Measurements from ENCODE around the gene GALNT10.

GALNT10 gene

DNA sequence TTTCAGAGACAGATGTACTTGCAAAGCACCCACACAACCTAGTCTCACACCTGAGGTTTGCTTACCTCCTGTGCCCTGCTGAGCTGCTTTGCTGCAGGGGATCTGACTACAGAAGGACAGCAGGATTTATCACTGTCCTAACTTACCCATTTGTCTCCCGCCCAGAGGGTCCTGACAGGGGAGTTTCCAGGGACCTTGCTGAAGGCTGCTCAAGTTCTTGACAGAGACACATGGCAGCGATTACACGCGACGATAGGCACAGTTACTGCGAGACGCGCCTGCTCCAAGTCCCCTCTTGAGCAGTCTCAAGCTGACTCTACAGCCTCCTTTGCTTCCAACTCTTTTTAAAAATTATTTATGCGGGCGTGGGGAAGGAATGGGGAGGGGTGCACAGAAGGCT, 24.6 kb upstream of the GALNT10 start:
- no peak overlapping the region for H3K4me2 ChIP-seq (ENCODE audit: insufficient read depth, low read length)
- no peak overlapping the region for H3K9ac ChIP-seq (ENCODE audit: low read depth, low read length)
- H3K79me2 ChIP-seq (ENCODE audit: insufficient read depth, low read length) = no peaks in the 10 kb centered on the region
- H3K4me1 ChIP-seq (ENCODE audit: insufficient read depth, low read length) = no peaks in the 10 kb centered on the region
- DNase-seq (no peak), ATAC-seq (ENCODE audit: insufficient read depth, low read depth) (no peak)
- peaks cover 24% of the 10 kb centered on the region for H3K27me3 ChIP-seq (ENCODE audit: insufficient read depth, low read length, poor library complexity)
- no peak overlapping the region for H3K27ac ChIP-seq (ENCODE audit: low read length)
- no peak overlapping the region for H2AFZ ChIP-seq (ENCODE audit: low read depth, low read length)
- no peaks in the 10 kb centered on the region for H4K20me1 ChIP-seq (ENCODE audit: insufficient read depth, low read length)
- no peaks in the 10 kb centered on the region for H3K9me3 ChIP-seq (ENCODE audit: insufficient read depth, low read length, severe bottlenecking)
- no peak overlapping the region for H3K4me3 ChIP-seq (ENCODE audit: low read depth in 1 of 2, low read length in 2 of 2)
- no peaks in the 10 kb centered on the region for H3K36me3 ChIP-seq (ENCODE audit: insufficient read depth, low read length)
- TF ChIP-seq, protein P1, sequence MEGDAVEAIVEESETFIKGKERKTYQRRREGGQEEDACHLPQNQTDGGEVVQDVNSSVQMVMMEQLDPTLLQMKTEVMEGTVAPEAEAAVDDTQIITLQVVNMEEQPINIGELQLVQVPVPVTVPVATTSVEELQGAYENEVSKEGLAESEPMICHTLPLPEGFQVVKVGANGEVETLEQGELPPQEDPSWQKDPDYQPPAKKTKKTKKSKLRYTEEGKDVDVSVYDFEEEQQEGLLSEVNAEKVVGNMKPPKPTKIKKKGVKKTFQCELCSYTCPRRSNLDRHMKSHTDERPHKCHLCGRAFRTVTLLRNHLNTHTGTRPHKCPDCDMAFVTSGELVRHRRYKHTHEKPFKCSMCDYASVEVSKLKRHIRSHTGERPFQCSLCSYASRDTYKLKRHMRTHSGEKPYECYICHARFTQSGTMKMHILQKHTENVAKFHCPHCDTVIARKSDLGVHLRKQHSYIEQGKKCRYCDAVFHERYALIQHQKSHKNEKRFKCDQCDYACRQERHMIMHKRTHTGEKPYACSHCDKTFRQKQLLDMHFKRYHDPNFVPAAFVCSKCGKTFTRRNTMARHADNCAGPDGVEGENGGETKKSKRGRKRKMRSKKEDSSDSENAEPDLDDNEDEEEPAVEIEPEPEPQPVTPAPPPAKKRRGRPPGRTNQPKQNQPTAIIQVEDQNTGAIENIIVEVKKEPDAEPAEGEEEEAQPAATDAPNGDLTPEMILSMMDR (IDR thresholded peaks at IDR 0.05; ENCODE audit: borderline replicate concordance, extremely low read depth, low read length, poor library complexity, severe bottlenecking) = no peak
- no peak for TF ChIP-seq EZH2 (IDR thresholded peaks at IDR 0.05; ENCODE audit: borderline replicate concordance, low read depth, low read length, severe bottlenecking)

DNA sequence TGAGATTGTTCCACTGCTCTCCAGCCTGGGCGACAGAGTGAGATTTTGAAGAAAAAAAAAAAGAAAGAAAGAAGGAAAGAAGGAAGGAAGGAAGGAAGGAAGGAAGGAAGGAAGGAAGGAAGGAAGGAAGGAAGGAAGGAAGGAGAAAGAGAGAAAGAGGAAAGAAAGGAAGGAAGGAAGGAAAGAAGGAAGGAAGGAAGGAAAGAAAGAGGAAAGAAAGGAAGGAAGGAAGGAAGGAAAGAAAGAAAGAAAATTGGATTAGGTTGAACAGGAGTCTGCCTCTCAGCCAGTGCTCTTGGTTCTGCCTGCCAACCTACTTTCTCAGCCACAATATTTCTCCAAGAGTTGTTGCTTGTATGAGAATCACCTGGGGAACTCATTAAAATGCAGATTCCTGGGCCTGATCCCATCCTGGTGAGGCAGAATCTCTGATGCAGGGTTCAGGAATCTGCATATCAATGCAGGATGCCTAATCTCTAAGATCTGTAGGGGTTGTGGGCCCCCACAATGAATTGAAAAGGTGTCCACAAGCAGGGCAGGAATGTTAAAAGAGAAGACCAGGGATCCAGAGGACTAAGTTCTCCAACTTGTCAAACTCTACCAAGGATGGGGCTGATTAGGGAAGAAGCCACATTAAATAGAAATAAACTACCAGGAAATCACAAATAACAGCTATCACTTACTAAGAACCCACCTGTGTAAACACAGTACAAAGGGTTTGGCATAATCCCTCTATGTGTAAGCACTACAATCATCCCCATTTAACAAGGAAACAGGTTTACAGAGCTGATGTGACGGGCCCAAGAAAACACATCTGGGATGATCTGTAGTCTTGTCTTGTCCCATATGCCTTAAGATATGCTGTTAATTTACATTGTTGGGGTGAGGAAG, 23.4 kb upstream of the GALNT10 start:
- Histone ChIP-seq H4K20me1 (ENCODE audit: insufficient read depth, low read length) (no peaks in the 10 kb centered on the region), H2AFZ (ENCODE audit: low read depth, low read length) (no peak overlapping the region), H3K4me3 (ENCODE audit: low read depth in 1 of 2, low read length in 2 of 2) (no peak overlapping the region), H3K79me2 (ENCODE audit: insufficient read depth, low read length) (no peaks in the 10 kb centered on the region), H3K4me2 (ENCODE audit: insufficient read depth, low read length) (no peak overlapping the region), H3K36me3 (ENCODE audit: insufficient read depth, low read length) (no peaks in the 10 kb centered on the region), H3K9ac (ENCODE audit: low read depth, low read length) (no peak overlapping the region), H3K27me3 (ENCODE audit: insufficient read depth, low read length, poor library complexity) (peaks cover 21% of the 10 kb centered on the region), H3K4me1 (ENCODE audit: insufficient read depth, low read length) (no peaks in the 10 kb centered on the region), H3K9me3 (ENCODE audit: insufficient read depth, low read length, severe bottlenecking) (no peaks in the 10 kb centered on the region), H3K27ac (ENCODE audit: low read length) (no peak overlapping the region)
- ATAC-seq (ENCODE audit: insufficient read depth, low read depth) (no peak), DNase-seq (no peak)
- no peak for TF ChIP-seq EZH2 (IDR thresholded peaks at IDR 0.05; ENCODE audit: borderline replicate concordance, low read depth, low read length, severe bottlenecking)
- TF ChIP-seq, protein P1 (IDR thresholded peaks at IDR 0.05; ENCODE audit: borderline replicate concordance, extremely low read depth, low read length, poor library complexity, severe bottlenecking) = no peak

DNA sequence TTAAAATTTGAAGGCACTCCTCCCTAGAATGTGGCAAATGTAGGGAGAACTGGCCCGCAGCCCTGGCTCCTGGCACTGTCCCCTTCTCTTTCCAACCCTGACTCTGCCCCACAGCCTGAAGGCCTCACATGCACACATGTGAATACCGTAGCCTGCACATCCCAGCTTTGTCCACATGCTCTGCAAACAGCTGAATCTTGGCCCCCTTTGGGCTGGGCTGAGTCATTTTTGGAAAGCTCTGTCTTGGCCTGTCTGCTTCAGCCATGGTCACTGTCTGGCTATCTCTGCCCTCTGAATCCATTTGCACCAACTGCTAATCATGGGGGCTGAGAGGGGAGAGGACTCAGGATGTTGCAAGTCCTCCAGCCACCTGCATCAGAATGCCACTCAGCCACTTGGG, 22.1 kb upstream of the GALNT10 start:
- Histone ChIP-seq H3K79me2 (ENCODE audit: insufficient read depth, low read length) (no peaks in the 10 kb centered on the region), H4K20me1 (ENCODE audit: insufficient read depth, low read length) (no peaks in the 10 kb centered on the region), H3K27me3 (ENCODE audit: insufficient read depth, low read length, poor library complexity) (peaks cover 15% of the 10 kb centered on the region), H3K4me1 (ENCODE audit: insufficient read depth, low read length) (no peaks in the 10 kb centered on the region), H3K4me2 (ENCODE audit: insufficient read depth, low read length) (no peak overlapping the region), H3K27ac (ENCODE audit: low read length) (no peak overlapping the region), H3K9ac (ENCODE audit: low read depth, low read length) (no peak overlapping the region), H3K4me3 (ENCODE audit: low read depth in 1 of 2, low read length in 2 of 2) (no peak overlapping the region), H2AFZ (ENCODE audit: low read depth, low read length) (no peak overlapping the region), H3K9me3 (ENCODE audit: insufficient read depth, low read length, severe bottlenecking) (no peaks in the 10 kb centered on the region), H3K36me3 (ENCODE audit: insufficient read depth, low read length) (no peaks in the 10 kb centered on the region)
- ATAC-seq (ENCODE audit: insufficient read depth, low read depth) = no peak
- TF ChIP-seq EZH2 (IDR thresholded peaks at IDR 0.05; ENCODE audit: borderline replicate concordance, low read depth, low read length, severe bottlenecking) = no peak
- TF ChIP-seq, protein P1 (IDR thresholded peaks at IDR 0.05; ENCODE audit: borderline replicate concordance, extremely low read depth, low read length, poor library complexity, severe bottlenecking) = no peak
- DNase-seq = no peak
